CD4-positive, alpha-beta T cell treated with Interferon gamma for 1 hour (primary cell): ENCODE results near the gene ANO2.

Source experiments
- DNase-seq: peaks from one replicate; pipeline ENCODE4 v3.0.0-alpha.2; 2020

Gene ANO2

DNA sequence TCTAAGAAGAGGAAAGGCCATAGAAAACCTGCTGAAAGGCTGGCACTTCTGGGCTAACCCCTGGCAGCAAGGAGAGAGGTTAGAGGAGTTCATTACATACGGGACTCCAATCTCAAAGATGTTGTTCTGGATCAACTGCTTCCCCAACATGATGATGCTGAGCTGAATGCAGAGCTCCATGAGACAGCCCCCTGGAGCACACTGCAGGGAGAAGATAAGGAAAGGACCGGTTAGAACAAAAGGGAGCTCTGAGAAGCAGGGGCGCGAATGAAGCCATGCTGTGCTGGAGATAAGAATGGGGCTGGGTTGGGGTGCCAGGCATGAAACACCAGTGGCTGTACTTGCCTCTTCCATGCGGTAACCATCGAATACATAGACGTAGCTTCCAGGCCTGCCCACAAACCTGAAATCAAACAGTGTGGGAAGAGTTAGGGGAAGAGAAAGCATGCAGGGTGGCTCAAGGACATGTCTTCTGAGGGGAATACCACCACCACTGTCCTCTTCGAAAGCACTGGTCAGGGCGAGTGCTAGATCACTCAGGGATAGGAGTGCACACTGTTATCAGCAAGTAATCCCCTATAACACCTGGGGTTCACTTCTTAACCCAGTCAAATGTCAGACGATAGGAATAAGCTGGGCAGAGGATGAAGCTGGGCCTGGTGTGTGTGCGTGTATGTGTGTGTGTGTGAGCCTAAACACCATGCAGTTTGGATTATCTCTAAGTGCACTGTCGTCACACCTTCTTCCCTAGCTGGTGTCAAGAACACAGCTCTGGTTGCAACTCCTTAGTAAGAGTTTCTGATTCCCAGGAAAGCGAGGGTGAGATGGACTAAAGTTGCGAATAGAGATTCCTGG is 332.3 kb downstream of the ANO2 start:
- DNase-seq = no peak

DNA sequence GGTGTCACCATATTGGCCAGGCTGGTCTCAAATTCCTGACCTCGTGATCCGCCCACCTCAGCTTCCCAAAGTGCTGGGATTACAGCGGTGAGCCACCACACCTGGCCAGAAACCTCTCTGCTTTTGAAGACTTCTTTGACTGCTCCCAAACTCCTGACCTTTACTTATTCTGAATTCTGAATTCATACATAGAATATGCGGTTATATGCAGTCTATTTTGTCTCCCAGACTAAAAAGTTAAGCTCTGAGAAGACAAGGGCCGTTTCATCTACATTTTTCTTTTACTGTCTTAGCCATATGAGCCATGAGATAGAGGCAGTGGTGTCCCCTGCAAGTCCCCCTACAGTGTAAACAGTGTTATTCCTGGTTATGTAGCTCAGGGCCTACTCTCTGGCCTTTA is 333.9 kb downstream of the ANO2 start:
- no peak for DNase-seq

DNA sequence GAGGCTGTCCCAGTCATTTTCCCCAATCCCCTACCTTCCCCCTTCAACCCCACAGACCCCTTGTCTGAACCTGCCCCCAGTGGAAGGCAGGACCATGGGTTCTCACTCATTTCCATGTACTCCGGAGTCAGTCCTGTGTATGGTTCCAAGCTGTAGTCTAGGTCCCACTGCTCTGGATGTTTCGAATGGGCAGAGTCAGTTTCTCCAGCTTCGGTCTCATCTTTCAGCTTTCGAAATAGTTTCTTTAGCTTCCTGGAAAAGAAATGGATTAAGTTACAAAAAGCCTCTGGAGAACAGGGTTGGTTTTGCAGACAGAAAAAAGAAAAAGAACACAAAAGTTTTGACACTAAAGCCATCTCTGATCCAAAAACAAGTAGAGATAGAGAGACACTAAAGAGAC is 345.7 kb downstream of the ANO2 start:
- DNase-seq = no peak

DNA sequence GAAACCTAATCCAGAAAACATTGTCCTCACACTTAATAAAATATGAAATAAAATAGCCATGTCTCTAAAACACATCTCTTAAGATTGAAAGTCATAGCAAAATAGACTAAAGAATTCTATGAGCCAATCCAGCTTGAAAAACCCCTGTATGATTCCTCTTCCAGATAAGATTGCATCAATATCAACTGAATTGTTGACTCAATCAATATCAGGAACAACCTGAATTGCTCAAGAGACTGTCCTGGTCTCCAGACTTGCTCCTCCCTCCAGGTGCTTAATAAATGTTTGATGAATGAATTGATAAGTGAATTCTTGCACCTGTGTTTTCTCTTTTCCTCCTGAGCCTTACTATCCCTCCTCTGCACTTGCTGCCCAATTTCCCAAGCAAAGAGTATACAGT is 351.1 kb downstream of the ANO2 start:
- no peak for DNase-seq

DNA sequence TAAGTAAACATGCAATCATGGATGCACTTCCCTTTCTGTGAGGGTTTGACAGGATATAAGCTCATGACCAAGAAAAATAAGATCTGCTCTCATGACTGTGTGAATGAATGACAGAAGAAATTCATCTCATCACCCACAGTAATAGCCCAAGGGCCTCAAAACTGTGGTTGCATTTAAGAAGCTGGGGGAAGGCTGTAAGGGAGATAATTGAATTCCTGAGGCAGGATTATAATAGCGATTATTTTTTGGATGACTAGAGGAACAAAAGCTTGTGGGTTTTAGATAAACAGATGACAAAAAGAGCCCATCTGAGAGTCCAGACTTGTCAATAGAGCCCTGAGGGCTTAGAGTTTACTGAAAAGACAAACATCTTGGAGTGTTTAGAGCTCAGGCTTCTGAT is 352.0 kb downstream of the ANO2 start:
- DNase-seq = no peak

DNA sequence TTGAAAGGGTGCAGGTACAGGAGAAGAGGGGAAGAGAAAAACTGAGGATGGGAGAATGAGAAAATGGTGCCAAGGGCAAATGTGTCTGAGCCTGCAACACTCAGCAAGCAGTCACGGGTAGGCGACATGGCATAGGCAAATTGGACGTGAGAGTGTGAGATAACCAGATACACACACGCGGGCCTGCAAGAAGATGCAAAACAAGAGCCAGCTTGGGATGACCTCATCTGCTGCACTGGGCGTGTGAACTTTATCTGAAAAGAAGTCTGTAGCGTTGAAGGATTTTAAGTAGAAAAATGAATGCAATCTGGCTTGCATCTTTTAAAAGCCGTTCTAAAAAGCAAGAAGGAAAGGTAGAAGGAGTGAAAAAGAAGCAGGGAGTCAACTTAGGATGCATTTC is 352.7 kb downstream of the ANO2 start:
- DNase-seq = no peak

DNA sequence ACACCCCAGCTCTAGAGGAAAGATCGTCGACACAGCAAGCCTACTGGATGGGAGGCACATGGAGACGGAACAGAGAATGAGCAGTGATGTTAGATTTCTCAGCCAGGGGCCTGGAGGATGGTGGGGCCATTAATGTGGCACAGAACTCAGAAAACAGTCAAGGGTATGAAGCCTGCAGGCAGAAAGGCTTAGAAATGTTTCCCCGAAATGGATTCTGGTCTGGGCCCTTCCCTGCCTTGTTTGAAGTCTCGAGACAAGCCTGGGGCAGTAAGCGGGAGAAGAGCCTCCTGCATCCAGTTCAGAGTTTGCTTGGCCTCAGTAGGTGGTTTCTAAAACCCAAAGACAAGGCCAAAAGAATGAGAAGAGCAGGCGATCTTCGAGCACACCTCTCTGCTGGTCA is 354.7 kb downstream of the ANO2 start:
- no peak for DNase-seq

DNA sequence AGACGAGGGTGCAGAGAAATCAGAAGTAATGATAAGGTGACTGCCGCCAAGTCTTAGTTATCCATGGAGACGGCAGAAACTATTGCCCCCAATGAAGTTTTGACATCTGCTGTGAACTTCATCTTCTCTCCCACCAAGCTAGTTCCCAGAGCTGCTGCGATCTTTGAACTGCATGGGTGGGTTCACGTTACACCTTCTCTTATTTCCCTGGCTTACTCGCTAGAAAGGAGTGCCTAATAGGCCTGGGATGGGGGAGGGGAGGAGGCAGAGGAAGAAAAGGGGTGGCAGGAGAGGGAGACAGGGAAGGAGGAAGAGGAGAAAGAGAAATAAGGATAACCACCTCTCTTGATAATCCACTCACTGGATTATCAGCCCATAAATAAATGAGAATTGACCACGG is 356.0 kb downstream of the ANO2 start:
- no peak for DNase-seq

DNA sequence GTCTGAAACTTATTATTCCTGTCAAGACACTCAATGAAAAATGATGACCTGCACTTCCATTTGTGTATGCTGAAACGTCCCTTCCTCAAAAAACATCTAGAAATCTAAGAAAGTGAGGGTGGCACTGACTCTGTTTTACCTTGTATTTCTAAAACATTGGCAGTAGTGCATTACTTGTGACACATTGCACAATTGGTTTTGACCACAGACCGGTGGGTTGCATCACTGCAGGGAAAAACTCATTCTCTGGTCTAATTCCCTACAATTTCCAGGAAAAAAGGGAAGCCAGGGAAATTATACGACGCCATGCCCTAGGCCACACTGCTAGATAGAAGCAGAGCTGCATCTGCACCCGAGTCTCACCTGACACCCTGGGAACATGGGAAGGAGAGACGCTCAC is 356.5 kb downstream of the ANO2 start:
- DNase-seq = no peak

DNA sequence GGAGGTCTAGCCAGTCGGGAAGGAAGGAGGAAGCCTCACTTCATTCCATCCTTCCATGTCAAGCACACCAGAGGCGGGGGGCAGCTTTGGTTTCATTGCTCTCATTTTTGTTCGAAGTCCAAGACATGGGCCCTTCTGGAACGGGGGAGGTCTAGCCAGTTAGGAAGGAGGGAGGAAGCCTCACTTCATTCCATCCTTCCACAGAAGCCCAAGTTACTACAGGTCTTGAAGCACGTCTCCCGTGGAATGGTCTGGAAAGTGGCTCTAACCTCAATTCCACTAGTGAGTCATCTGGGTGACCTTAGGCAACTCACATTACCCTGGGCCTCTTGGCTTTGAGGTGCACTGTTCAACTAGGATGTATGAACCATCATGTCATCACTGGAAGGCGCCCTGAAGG is 356.9 kb downstream of the ANO2 start:
- DNase-seq = no peak

DNA sequence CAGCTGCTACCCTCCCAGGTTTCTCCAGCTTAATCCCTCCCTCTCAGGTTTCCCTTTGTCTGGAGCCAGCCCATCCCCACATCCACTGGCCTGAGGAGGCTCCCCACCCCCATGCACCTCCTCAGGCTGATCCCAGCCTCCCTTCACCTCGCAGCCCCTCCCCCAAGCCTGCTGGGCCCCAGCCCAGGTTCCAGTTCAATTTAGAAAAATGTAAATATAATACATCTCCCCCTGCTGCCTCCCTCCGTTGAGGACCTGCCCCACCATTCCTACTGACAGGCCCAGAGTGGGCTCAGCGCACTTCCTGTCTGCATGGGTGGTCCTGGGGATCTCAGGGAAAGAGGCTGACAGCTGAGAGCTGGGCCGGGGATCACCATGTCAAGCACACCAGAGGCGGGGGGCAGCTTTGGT is 357.3 kb downstream of the ANO2 start:
- DNase-seq = no peak

DNA sequence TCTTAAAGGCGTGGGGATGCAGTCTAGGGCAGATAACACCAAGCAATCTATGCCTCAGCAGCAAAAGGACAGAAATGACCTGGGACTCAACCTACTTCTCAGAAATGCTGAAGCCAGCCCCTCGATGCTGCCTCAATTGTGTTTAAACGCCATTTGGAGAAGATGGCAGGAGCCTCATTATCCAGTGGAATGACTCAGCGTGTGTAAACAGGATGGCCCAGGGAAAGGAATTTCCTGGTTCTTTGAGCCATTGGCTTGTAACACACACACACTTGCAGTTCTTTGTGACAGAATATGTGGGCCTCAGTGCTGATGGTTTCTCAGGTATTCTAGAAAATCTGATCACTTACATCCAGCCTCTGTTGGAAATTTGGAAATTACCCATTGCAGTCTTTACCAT is 358.9 kb downstream of the ANO2 start:
- DNase-seq = no peak

DNA sequence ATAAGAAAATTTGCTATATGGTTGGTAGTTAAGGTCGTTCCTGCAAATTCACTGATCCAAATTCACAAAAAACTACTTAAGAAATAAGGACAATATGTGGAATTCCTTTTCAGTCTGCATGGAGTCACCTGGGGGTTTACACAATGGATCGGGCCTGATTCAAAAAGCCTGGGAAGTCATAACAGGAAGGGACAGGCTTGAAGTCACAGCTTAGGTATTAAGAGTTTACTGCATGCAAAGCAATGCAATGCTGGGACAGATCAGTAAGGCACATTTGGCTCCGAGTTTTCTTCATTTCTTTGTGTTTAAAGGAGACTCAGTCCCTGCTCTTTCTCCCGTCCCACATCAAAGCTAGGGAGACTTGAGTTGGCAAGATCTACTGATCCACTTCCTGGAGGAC is 359.9 kb downstream of the ANO2 start:
- DNase-seq = no peak

DNA sequence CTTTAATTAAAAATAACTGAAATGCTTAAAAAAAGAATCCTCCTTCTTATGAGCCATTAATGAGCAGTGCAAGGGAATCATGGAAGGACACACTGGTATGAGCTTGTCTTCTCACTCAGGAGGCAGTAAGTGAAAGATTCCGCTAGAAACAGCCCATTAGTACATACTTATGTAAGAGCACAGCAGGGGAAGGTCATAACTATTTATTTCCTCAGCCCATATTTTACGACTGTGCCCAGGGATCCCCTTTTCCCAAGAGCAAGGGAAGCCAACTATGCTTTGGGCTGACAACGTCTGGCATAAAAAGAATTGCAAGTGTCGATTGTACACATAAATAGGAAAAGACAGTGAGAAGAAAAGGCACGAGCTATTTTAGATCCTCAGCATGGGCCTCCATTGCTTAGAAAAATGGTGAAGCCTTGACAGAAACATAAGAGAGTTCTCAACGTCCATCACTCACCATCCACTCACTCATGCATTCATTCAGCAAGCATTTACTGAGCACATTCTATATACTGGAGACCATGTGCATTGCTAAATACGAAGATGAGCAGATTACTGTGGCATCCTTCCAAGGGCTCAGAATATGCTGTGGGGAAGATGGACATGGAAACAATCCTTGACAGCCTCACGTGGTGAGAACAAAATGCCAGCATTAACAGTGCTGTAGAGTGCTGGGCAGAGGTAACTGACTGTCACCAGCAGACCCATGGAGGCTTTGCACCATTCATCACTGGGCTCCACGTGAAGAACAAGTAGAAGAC is 360.5 kb downstream of the ANO2 start:
- DNase-seq = no peak

DNA sequence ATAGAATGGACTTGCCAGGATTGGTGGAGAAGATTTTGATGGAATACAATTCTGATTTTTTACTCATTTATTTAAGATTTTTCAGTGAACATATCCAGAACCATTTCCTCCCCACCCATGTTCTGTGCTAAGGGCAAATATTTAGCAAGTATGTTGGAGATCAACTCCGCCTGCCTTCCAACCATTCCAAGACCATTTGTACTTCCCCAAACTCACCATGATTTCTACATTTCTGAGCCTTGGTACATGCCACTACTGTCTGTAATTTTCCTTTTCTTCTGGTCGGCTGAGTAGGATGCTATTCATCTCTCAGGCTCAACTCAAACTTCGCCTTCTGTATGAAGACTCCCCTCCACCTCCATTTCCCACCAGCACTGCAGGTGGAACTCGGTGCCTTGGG is 362.5 kb downstream of the ANO2 start:
- no peak for DNase-seq

DNA sequence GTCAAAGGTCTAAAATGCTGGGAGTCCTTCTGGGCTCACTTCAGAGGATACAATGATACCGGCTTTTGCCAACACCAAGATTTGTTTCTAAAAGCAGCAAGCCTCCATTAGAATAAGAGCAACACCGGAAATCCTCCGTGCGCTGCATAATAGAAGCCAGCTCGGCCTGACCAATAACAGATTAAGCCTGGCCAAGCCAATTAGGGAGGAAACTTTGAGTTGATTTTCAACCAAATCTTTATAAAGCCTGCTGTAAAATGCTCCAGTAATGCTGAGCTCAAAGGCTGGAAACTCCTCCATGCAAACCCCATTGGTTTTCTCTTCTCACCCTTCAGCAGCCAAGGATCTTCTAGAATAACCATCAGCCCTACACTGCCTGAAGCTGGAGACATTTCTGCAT is 363.0 kb downstream of the ANO2 start:
- DNase-seq = no peak

DNA sequence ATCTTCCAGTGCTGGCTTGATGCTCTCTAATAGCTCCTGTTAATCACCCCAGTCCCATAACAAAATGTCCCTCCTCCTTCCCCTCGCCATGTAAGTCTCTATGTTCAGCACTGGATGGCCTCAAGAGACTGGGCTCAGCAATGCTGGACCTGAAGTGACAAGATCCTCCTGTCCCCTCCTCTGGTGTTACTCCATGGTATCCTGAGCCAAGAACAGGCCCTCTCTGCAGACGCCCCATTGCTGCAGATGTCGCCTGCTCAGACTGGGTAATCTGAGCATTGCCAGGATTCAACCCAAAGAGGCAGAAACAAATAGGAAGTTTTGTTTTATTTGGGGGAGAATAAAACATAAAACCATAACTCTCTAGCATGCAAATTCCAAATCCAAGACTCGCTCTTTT is 363.4 kb downstream of the ANO2 start:
- DNase-seq = no peak

DNA sequence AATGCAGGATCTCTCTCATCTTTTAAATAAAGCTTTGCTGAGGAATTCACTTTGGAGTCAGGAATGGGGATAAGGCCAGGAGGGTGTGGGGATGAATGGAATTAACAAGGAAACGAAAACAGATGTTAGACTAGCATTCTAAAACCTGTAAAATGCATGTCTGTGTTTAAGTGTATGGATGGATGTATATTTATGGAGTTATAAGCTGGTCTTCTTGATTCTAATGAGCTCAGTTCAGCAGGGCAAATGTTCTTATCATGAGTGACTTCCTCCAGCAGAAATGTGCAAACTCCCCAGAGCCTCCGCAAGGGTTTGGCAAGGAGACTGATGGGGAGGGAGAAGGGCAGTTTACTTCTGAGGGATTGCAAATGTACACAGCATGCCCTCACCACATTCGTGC is 364.0 kb downstream of the ANO2 start:
- DNase-seq = no peak

DNA sequence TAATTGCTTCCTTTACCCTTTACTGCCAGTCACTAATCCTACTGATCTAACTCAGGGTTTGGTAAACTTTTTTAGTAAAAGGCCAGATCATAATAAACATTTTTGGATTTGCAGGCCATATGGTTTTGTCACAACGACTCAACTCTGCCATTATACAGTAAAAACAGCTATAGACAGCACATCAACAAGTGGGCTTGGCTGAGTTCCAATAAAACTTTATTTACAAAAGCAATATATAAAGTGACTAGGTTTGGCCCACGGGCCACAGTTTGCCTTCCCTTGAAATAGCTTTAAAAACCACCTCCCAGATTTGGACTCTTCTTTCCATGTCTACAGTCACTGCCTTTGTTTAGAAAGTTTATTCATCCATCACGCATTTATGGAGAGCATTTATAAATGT is 366.3 kb downstream of the ANO2 start:
- no peak for DNase-seq

DNA sequence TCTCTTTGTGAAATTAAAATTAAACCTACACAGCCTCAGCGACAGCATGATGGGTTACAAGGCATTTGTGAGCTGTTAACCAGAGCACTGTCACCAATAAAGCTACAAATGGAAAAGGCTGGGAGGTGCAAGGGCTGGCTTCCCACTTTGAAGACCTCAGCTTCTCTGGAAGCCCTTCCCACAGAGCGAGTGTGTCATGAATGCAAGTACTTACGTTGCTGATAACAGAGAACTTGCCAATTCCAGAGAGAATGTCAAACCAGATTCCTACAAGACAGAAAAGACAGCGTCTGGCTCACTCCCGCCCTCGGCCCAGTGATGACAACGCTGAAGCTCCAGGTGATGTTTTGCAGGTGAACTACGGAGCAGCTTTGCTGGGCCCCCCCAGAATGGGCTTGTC is 367.3 kb downstream of the ANO2 start:
- no peak for DNase-seq

DNA sequence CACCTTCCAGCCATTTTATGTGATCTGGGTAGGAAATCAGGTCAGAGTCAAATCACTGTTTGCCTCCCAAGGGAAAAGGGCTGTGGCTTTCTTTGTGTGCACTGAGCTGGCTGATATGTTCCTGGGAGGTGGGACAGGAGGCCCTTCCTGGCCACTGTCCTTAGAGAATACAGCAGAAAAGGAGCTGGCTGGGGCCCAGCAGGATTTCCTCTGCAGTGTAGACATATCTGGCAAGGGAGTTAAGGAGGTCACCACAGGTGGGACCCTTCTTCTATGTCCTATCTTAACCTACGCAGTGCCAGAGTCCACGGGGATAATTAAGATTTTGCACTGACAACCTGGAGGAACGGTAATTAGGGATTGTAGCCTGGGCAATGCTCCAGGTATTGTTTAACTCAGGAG is 367.8 kb downstream of the ANO2 start:
- no peak for DNase-seq

DNA sequence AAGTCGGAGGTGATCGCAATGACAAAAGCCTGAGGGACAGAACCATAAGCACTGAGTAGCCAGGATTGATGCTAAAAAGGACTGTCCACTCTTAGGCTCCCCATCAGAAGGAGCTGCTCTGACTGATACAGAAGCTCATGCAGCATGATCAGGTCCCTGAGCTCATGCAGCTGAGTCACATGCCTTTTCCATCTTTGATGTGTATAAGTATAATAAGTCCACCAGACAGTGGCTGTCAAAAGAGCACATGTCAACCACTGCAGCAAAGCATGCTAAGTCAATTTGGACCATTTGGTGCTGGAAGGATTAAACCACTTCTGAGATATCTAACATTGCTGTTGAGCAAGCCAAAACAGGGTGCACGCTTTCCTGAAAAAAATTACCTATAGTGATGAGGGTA is 369.1 kb downstream of the ANO2 start:
- DNase-seq = no peak

DNA sequence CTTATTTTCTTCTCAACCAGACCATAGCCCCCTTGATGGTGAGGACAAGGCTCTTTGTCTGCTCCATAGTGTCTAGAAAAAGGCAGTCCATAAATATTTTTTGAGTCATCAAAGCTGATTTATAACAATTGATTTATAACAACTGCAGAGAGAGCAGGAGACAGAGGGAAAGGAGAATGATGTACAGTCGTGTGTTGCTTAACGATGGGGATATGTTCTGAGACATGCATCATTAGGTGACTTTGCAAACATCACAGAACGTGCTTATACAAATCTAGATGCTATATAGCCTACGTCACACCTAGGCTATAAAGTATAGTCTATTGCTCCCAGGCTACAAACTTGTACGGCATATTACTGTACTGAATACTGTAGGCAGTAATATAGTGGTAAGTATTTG is 369.8 kb downstream of the ANO2 start:
- DNase-seq = no peak

DNA sequence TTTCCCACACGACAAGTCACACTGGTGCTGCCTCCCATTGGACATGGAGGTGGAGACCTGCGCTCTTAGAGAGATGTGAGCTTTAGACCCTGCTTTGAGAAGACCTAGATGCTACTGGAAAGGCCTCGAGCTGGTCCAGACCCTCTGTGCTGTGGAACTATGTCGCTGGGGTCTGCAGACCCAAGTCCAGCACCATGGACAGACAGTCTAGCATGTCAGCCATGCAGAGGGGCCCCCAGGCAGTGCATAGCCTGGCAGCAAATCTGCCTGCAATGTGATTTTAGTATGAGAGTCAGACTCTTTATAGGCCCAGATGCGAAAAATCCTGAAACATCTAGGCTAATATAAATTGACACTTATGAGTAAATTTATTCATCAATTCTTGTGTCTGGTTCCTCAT is 371.7 kb downstream of the ANO2 start:
- no peak for DNase-seq

DNA sequence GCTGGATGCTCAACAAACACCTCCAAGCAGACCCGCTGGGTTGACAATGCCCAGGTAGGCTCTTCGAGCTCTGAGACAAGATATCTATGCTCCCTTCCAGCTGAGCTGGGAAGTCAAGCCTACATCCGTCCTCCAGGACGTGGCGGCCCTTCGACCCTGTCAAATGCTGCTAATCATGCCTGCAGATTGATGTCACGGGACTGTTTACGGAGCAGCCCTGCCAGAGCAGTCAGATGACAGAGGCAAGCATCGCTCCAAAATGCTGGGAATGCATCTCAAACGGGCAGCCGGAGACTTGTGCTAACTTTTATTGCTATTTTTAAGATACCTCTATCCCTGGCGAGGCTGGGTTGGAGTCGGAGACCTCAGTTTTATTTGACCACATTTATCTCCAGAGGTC is 373.9 kb downstream of the ANO2 start:
- DNase-seq = no peak
